GM12891 (cell line): ENCODE results near the gene GGCX.

Experiments used
- POLR2A ChIP-seq: IDR thresholded peaks from 2 replicates; pipeline ENCODE4 v1.6.1; 2011; ENCODE audit warnings: low read depth, low read length, control low read depth
- POLR2AphosphoS5 ChIP-seq: IDR thresholded peaks from 2 replicates; pipeline ENCODE4 v1.6.1; 2011; ENCODE audit warnings: low read depth, low read length, control low read depth
- SPI1 ChIP-seq: IDR thresholded peaks from 2 replicates; pipeline ENCODE4 v1.6.1; 2011; ENCODE audit warnings: low read depth, low read length, control low read depth
- TAF1 ChIP-seq: IDR thresholded peaks from 2 replicates; pipeline ENCODE4 v1.6.1; 2011; ENCODE audit warnings: low read depth, low read length, control low read depth

- TF ChIP-seq POLR2A = no peak
- no peak for TF ChIP-seq SPI1
- TF ChIP-seq POLR2AphosphoS5 = no peak
- TF ChIP-seq TAF1 = no peak
Measured at GRCh38 chr2:85584354-85584856, 23.1 kb upstream of the GGCX start, which contains the start of gene VAMP5.
